ENCODE results near the gene ZNF567.

- TF ChIP-seq REST (IDR thresholded peaks at IDR 0.05; ENCODE audit: insufficient read depth in 1 of 2, low read depth in 2 of 2, low read length in 2 of 2) (no peak), POLR2AphosphoS5 (IDR thresholded peaks at IDR 0.05; ENCODE audit: low read depth, low read length) (no peak), TAF1 (IDR thresholded peaks at IDR 0.05; ENCODE audit: borderline replicate concordance, insufficient read depth, low read length) (no peak)
Observed at GRCh38 chr19:36679455-36679854, 8.0 kb upstream of the ZNF567 start.
